ENCODE data around the gene ACOT9.
A peak's percentile ranks its signal among the peaks of the same experiment; 100 is the strongest.
"Not testable (repeated sequence)": the region's sequence is repeated elsewhere in the genome, so short reads cannot be mapped to it uniquely, and the experiment has no call there.

ACOT9 gene

DNA sequence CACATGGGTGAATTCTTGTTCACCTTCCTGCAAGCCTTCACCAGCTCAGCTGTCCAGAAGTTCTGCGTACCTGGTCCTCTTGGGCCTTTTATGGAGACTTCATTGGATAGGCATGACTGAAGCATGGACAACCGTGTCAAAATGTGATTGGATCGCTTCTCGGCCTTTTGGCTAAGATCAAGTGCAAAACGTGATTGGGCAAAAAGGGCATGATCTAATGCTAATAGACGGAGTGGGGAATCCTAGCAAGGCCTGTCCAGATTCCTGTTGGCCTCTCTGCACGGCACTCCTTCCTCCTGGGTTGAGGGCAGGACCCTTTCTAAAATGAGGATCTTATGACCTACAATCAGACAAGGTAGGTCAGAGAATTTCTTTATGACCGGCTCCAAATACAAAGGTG is 50.9 kb downstream of the ACOT9 start:
- no peak for DNase-seq

DNA sequence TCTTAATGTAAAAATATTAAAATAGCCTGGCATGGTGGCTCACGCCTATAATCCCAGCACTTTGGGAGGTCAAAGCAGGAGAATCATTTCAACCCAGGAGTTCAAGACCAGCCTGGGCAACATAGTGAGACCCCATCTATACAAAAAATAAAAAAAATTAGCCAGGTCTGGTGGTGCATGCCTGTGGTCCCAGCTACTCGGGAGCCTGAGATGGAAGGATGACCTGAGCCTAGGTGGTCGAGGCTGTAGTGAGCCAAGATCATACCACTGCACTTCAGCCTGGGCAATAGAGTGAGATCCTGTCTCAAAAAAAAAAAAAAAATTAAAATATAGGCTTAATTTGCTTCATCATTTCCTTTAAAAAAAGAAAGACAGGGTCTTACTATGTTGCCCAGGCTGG is 66.6 kb downstream of the ACOT9 start:
- not testable (repeated sequence) for DNase-seq

DNA sequence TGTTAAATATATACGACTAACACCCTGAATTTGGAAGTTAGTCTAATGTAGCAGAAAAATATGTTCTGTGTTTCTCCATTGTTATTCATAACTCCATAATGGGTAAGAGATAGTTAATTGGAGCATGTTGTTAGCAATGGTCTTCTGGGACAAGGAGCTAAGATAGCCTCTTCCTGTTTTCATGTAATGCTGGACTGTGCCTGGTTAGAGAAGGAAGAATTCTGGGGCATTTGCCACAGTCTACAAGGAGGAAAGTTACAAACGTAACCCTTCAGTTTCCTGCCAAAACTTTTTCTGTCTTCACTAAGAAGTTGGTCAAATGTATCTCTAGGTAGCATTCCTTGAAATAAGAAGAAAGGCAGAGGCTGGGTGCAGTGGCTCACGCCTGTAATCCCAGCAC is 70.0 kb downstream of the ACOT9 start:
- DNase-seq: no peak

DNA sequence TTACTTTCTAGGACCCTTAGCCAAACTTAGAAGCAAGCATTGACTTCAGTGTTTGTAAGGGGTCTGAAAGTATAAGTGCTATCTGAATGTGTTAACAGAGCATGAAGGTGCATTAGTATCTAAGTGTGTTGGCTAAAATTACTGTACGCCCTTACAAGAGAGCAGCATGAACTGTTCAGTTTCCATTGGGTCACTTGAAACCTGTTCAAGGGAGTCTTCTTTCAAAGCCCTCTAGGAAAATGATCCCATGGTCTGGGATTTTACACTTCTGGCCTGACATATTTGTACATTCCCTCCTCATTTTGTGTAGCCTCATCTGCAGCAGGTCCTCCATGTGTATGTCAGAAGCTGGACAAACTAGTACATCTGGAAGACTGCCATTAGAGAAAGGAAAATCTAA is 72.5 kb downstream of the ACOT9 start:
- no peak for DNase-seq

DNA sequence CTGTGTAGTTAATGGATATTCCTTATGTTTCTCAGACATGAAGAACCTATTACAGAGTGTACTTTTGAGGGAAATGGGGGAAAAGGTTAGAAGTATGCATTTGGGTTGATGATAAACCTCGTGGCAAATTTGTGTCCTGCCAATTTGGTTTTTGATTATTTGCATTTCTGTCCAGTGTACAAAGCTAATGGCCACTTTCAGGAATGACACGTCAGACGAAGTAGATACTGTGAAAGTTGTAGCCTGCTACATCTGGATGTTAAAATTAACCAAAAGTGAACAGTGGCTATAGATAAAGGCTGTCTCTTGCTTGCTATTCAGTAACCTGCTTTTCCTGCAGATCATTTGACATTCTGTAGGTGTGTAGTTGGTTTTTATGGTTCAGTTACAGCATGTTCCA is 74.7 kb downstream of the ACOT9 start:
- DNase-seq: no peak

DNA sequence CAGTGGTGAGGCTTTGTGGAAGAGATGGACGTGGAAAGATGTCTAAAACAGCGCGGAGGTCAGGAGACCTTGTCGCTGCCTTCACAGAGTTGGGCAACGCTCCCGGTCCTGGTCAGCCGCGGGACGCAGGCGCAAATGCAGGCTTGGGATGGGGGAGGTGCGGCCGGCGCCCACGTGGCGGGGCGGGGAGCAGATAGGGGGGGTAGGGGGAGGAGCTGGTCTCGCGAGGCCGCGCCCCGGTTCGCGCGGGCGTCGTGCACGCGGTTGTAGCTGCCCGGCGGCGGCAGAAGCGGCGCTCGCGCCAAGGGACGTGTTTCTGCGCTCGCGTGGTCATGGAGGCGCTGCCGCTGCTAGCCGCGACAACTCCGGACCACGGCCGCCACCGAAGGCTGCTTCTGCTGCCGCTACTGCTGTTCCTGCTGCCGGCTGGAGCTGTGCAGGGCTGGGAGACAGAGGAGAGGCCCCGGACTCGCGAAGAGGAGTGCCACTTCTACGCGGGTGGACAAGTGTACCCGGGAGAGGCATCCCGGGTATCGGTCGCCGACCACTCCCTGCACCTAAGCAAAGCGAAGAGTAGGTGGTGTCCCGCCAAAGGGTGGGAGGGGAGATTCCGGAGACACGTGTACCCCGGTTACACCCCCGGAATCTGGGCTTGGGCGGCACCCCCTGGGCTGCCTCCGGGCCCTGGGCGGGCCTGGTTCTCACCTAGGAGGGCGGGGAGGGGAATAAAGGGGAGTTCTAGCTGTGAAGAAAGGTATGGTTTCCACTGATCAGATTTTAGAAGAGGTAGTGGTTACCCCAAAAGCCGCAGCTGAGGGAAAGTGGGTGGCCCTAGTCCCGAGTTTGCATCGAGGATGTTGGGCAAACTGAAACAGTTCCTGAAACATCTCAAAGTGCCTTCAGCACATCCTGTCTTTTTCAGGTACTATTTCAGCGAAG is 75.6 kb downstream of the ACOT9 start, which contains the start of gene PRDX4:
TSS of gene PRDX4 (plus strand) at position 255 of the 939 bp plus-strand sequence. CDS start at position 333, 78 bp downstream.
- peak; percentile 74 for DNase-seq

DNA sequence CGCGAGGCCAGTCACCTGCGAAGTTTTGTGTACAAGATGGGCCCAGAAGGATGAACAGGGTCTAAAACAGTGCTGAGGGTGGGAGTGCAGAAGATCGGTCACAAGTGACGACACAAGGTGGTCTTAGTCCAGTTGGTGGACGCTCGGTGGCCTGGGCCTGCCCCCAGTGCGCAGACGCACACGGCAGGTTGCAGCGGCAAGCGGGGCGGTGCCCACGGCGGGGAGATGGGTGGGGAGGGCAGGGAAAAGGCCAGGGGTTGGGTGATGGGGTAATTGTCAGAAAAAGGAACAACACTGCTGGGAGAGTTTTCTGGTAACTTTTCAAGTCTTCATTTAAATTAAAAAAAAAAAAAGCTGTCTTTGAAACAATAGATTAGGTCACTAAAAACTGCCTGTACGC is 76.8 kb downstream of the ACOT9 start:
- DNase-seq: no peak

DNA sequence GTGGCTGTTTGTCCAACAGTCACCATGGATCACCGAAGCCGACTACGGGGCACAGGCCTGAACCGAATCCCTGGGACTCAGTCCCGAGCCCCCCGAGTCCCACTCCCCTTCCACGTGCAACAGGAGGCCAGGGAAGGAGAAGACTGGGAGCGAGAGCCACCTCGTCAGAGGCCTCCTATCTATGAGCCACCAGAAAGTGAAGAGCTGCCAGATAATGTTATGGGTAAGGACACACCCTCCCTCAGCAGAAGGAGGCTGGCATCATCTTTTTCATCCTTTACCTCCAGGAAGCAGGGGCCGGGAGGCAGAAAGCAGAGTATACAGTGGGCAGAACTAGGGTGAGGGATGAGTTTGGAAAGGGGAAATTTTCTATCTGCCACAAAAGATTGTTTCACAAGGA is 78.6 kb downstream of the ACOT9 start:
- DNase-seq: no peak

DNA sequence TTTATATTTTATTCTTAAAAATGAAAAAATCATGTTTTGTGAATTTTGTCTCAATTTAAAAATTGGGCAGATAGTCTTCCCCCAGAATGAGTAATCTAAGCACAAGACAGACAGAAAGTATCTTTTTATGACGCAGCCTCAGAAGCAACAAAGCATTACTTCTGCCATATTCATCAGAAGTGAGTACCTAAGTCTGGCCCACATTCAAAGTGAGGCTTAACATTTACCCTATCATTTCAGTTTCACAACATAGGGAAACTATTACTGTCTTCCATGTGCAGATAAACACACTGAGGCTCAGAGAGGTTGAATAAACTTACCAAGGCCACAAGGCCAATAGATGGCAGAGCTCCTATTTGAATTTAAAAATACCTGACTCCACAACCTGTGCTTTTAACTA is 80.2 kb downstream of the ACOT9 start:
- DNase-seq: no peak

DNA sequence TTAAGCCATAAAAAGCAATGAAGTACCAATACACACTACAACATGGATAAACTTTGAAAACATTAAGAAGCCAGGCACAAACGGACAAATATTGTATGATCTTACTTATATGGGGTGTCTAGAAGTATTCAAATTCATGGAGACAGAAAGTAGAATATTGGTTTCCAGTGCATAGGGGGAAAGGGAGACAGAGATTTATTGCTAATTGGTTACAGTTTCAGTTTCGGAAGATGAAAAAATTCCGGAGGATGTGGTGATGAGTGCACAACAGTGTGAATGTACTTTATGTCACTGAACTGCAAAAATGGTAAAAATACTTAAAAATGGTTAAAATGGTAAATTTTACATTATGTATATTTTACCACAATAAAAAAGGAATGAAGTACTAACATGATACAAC is 80.9 kb downstream of the ACOT9 start:
- DNase-seq: peak; percentile 56

DNA sequence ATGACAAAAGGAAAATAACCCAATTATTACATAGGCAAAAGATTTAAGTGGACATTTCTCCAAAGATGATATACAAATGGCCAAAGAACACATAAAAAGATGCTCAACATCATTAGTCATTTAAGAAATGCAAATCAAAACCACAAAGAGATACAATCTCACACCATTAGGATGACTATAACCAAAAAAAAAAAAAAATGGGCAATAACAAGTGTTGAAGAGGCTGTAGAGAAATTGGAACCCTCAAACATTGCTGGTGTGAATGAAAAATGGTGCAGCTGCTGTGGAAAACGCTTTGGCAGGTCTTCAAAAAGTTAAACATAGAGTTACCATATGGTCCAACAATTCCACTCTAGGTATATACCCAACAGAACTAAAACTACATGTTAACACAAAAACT is 81.4 kb downstream of the ACOT9 start:
- no peak for DNase-seq

DNA sequence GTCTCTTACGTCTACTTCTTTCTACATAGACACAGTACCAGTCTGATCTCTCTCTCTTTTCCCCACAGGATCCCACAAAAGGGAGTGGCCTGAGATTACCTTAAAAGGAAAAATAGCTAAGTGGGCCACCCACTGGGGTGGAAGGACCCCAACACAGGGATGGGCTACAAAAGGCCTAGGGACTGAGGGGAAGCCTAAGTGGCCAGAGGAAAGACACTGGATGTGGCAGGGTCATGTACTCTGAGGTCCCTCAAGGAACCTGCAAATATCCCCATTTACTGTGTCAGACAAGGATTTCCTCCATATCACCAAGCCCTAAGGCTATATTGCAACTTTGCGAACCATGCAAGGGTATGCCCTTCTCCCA is 82.3 kb downstream of the ACOT9 start:
- DNase-seq: no peak

DNA sequence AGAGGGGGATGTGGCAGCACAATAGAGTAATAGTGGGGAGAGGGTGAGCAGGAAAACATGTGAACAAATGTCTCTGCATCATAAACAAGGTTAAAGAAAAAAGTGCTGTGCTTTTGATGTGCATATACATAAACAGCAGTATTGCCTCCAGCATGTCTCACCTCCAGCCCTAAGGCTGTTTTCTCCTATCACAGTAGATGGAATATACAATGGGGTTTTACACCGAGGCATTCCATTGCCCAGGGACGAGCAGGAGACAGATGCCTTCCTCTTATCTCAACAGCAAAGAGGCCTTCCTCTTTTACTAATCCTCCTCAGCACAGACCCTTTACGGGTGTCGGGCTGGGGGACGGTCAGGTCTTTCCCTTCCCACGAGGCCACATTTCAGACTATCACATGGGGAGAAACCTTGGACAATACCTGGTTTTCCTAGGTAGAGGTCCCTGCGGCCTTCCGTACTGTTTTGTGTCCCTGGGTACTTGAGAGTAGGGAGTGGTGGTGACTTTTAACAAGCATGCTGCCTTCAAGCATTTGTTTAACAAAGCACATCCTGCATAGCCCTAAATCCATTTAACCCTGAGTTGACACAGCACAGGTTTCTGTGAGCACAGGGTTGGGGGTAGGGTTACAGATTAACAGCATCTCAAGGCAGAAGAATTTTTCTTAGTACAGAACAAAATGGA is 82.9 kb downstream of the ACOT9 start:
- DNase-seq: not testable (repeated sequence)

DNA sequence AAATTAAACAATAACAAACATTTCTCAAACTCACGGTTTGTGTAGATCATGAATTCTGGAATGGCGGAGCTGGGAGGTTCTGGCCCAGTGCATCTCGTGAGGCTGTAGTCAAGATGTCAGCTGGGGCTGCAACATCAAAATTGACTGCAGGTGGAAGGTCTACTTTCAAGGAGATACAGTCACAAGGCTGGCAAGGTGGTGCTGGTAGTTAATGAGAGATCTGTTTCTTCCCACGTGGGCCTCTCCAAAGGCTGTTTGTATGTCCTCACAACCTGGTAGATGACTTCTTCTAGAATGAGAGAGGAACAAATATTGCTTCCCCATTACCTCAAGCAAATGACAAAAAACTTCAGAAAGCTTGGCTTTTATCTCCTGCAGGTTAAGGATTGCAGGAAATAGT is 83.7 kb downstream of the ACOT9 start:
- DNase-seq: no peak

DNA sequence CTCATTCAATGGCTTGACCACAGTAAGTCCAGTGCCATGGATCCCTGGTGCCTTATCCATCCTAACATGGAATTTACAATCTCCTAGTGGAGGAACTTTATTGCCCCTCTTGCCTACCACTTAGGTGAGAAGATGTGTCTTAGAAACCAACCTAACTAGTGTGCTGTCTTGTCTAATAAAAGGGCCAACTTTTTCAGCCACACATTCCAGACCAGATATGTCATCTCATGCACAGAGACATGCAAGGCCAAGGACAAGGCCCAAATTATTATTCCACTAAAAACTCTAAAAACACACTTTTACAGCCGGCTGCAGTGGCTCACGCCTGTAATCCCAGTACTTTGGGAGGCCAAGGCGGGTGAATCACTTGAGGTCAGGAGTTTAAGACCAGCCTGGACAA is 86.4 kb downstream of the ACOT9 start:
- no peak for DNase-seq

DNA sequence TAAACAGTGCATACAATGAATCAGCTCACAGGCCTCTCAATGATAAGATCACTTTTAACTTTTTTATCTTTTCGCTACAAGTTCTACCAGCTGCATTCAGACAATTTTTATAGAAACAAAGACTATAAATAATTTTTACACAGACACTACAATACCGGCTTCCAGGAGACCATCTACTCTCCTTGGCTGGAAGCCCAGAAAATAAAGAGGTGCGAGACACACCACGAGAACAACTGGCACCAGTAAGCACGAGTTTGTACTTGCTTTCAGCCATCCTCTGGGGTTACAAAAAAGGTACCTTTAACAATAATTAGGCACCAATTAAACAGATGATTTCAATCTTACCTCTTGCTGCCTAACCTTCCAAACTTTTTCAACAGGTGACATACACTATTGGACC is 87.0 kb downstream of the ACOT9 start:
- DNase-seq: no peak

Data from CD4-positive, alpha-beta T cell treated with Interleukin-17A for 1 hour (primary cell).